Renal cortex interstitium (tissue), 15 donors: ENCODE results near the gene GDE1. TPM values are rescaled to one million over a fixed set of nuclear protein-coding genes. Genes with fewer than 3 reads are reported as not detected.
"Not testable (repeated sequence)": the region's sequence is repeated elsewhere in the genome, so short reads cannot be mapped to it uniquely, and the experiment has no call there.

Experiments used
- DNase-seq, 11 donors: peaks; one replicate each; pipeline ENCODE4 v3.0.0-alpha.2; 2013; ENCODE audit warnings: low read depth in 9 of 11, low spot score in 4 of 11; ENCODE audit errors: extremely low read depth in 1 of 11
- long read RNA-seq, 16 experiments: transcript quantifications; one replicate each; lab custom pipeline, GENCODE V29; 2026
- polyA plus RNA-seq, 3 donors: library from polyadenylated mRNA; unstranded; fragments of 120-200 nt; gene quantifications; one replicate each; pipeline ENCODE4 v1.2.1, GENCODE V29; 2013; ENCODE audit not compliant: insufficient read length in 3 of 3

GDE1 gene
- polyA plus RNA-seq, result 10 to 100 TPM; 58.3 to 76.6 (median 66.8) TPM
- long read RNA-seq, donor 1, transcript GDE1-201 (6 exons, 2,958 nt), result major isoform, 11 of 15 reads
- long read RNA-seq, donor 1, partial matches to known transcripts, result 0 of 15 reads
- long read RNA-seq, donor 1, other reads (novel, unspliced or antisense), result 0 of 15 reads
- long read RNA-seq, donor 2, partial matches to known transcripts, result 0 of 6 reads
- long read RNA-seq, donor 2, other reads (novel, unspliced or antisense), result 0 of 6 reads
- long read RNA-seq, donor 3, transcript GDE1-203 (6 exons, 2,238 nt), result minor isoform, 6 of 27 reads
- long read RNA-seq, donor 3, transcript GDE1-201 (6 exons, 2,958 nt), result major isoform, 20 of 27 reads
- long read RNA-seq, donor 3, partial matches to known transcripts, result 0 of 27 reads
- long read RNA-seq, donor 3, other reads (novel, unspliced or antisense), result 0 of 27 reads
- long read RNA-seq, donor 4, transcript GDE1-201 (6 exons, 2,958 nt), result major isoform, 15 of 18 reads
- long read RNA-seq, donor 4, partial matches to known transcripts, result 0 of 18 reads
- long read RNA-seq, donor 4, other reads (novel, unspliced or antisense), result 0 of 18 reads
- long read RNA-seq, donor 5, result 0 reads
- long read RNA-seq, donor 6, transcript GDE1-201 (6 exons, 2,958 nt), result major isoform, 12 of 17 reads
- long read RNA-seq, donor 6, partial matches to known transcripts, result 0 of 17 reads
- long read RNA-seq, donor 6, other reads (novel, unspliced or antisense), result 0 of 17 reads
- long read RNA-seq, donor 7, transcript GDE1-201 (6 exons, 2,958 nt), result major isoform, 14 of 14 reads
- long read RNA-seq, donor 7, partial matches to known transcripts, result 0 of 14 reads
- long read RNA-seq, donor 7, other reads (novel, unspliced or antisense), result 0 of 14 reads
- long read RNA-seq, donor 8, result 0 reads
- long read RNA-seq, donor 9, transcript GDE1-201 (6 exons, 2,958 nt), result major isoform, 19 of 22 reads
- long read RNA-seq, donor 9, partial matches to known transcripts, result 0 of 22 reads
- long read RNA-seq, donor 9, other reads (novel, unspliced or antisense), result 0 of 22 reads
- long read RNA-seq, donor 10, transcript GDE1-201 (6 exons, 2,958 nt), result major isoform, 17 of 23 reads
- long read RNA-seq, donor 10, partial matches to known transcripts, result 0 of 23 reads
- long read RNA-seq, donor 10, other reads (novel, unspliced or antisense), result 0 of 23 reads
- long read RNA-seq, donor 11, transcript GDE1-201 (6 exons, 2,958 nt), result major isoform, 10 of 15 reads
- long read RNA-seq, donor 11, transcript GDE1-203 (6 exons, 2,238 nt), result minor isoform, 5 of 15 reads
- long read RNA-seq, donor 11, partial matches to known transcripts, result 0 of 15 reads
- long read RNA-seq, donor 11, other reads (novel, unspliced or antisense), result 0 of 15 reads
- long read RNA-seq, donor 12, transcript GDE1-201 (6 exons, 2,958 nt), result major isoform, 6 of 9 reads
- long read RNA-seq, donor 12, partial matches to known transcripts, result 0 of 9 reads
- long read RNA-seq, donor 12, other reads (novel, unspliced or antisense), result 0 of 9 reads
- long read RNA-seq, donor 13, result 0 reads
- long read RNA-seq, donor 14, transcript GDE1-201 (6 exons, 2,958 nt), result major isoform, 14 of 17 reads
- long read RNA-seq, donor 14, partial matches to known transcripts, result 0 of 17 reads
- long read RNA-seq, donor 14, other reads (novel, unspliced or antisense), result 0 of 17 reads
- long read RNA-seq, donor 15, transcript GDE1-201 (6 exons, 2,958 nt), result major isoform, 15 of 16 reads
- long read RNA-seq, donor 15, partial matches to known transcripts, result 0 of 16 reads
- long read RNA-seq, donor 15, other reads (novel, unspliced or antisense), result 0 of 16 reads
- long read RNA-seq, donor 16, transcript GDE1-201 (6 exons, 2,958 nt), result major isoform, 46 of 57 reads
- long read RNA-seq, donor 16, transcript GDE1-203 (6 exons, 2,238 nt), result minor isoform, 9 of 57 reads
- long read RNA-seq, donor 16, partial matches to known transcripts, result 0 of 57 reads
- long read RNA-seq, donor 16, other reads (novel, unspliced or antisense), result 0 of 57 reads

- DNase-seq, result peak; percentile 81 to 93 (median 89)
Observed at GRCh38 chr16:19521471-19522396, at the start of gene GDE1. GDE1 (minus strand) TSS chr16:19522098; CDS start chr16:19521964, 134 bp downstream.

- no peak for DNase-seq
Observed at GRCh38 chr16:19567560-19567959, 45.7 kb upstream of the GDE1 start.

GRCh38 chr16:19566362-19566761 lies 44.5 kb upstream of the GDE1 start:
- no peak for DNase-seq

- DNase-seq, result no peak
Observed at GRCh38 chr16:19563377-19563776, 41.5 kb upstream of the GDE1 start.

GRCh38 chr16:19560078-19560477 lies 38.2 kb upstream of the GDE1 start:
- DNase-seq, result no peak

GRCh38 chr16:19559242-19559910 lies 37.5 kb upstream of the GDE1 start:
- peak in 5 of 11 donors; percentile 26 to 53 (median 37) for DNase-seq

- DNase-seq, result peak in 3 of 11 donors; percentile 2 to 15 (median 15)
Observed at GRCh38 chr16:19555938-19556771, 34.3 kb upstream of the GDE1 start.

GRCh38 chr16:19555186-19555937 lies 33.5 kb upstream of the GDE1 start, which contains the start of gene VPS35L:
VPS35L (plus strand) TSS chr16:19555703; CDS start chr16:19555730, 27 bp downstream.
- peak; percentile 96 to 99 (median 98) for DNase-seq

- DNase-seq, result no peak
Observed at GRCh38 chr16:19549673-19550072, 27.8 kb upstream of the GDE1 start.

GRCh38 chr16:19548144-19548543 lies 26.2 kb upstream of the GDE1 start:
- no peak for DNase-seq

GRCh38 chr16:19543278-19543996 lies 21.5 kb upstream of the GDE1 start:
- DNase-seq, result not testable (repeated sequence)

- DNase-seq, result no peak
Observed at GRCh38 chr16:19542138-19542821, 20.4 kb upstream of the GDE1 start.

- no peak for DNase-seq
Observed at GRCh38 chr16:19540241-19540970, 18.5 kb upstream of the GDE1 start.
